Measurements from ENCODE around the gene ZNF750.

ZNF750 gene

GRCh38 chr17:82883419-82884031, 43.7 kb upstream of the ZNF750 start:
- no peak for TF ChIP-seq ZC3H10 (CRISPR knock-in tag; IDR thresholded peaks at IDR 0.05)
- no peak for TF ChIP-seq ESRRG (CRISPR knock-in tag; IDR thresholded peaks at IDR 0.05)
- TF ChIP-seq ARNTL (CRISPR knock-in tag; IDR thresholded peaks at IDR 0.05; ENCODE audit: borderline replicate concordance, low read depth), result no peak
- TF ChIP-seq TSHZ2 (CRISPR knock-in tag; IDR thresholded peaks at IDR 0.05), result no peak
- no peak for TF ChIP-seq ZFP30 (CRISPR knock-in tag; IDR thresholded peaks at IDR 0.05)
- no peak for TF ChIP-seq TCF4 (CRISPR knock-in tag; IDR thresholded peaks at IDR 0.05; ENCODE audit: borderline replicate concordance)
- TF ChIP-seq SNAI2 (CRISPR knock-in tag; IDR thresholded peaks at IDR 0.05), result no peak
- TF ChIP-seq GLIS3 (CRISPR knock-in tag; IDR thresholded peaks at IDR 0.05), result no peak
- TF ChIP-seq TOX (CRISPR knock-in tag; IDR thresholded peaks at IDR 0.05; ENCODE audit: borderline replicate concordance), result no peak
- TF ChIP-seq, protein P1, sequence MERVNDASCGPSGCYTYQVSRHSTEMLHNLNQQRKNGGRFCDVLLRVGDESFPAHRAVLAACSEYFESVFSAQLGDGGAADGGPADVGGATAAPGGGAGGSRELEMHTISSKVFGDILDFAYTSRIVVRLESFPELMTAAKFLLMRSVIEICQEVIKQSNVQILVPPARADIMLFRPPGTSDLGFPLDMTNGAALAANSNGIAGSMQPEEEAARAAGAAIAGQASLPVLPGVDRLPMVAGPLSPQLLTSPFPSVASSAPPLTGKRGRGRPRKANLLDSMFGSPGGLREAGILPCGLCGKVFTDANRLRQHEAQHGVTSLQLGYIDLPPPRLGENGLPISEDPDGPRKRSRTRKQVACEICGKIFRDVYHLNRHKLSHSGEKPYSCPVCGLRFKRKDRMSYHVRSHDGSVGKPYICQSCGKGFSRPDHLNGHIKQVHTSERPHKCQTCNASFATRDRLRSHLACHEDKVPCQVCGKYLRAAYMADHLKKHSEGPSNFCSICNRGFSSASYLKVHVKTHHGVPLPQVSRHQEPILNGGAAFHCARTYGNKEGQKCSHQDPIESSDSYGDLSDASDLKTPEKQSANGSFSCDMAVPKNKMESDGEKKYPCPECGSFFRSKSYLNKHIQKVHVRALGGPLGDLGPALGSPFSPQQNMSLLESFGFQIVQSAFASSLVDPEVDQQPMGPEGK (CRISPR knock-in tag; IDR thresholded peaks at IDR 0.05; ENCODE audit: borderline replicate concordance), result no peak
- TF ChIP-seq ZFP3 (CRISPR knock-in tag; IDR thresholded peaks at IDR 0.05), result no peak
- no peak for TF ChIP-seq ZNF70 (CRISPR knock-in tag; IDR thresholded peaks at IDR 0.05)
- TF ChIP-seq ZNF565 (CRISPR knock-in tag; conservative IDR thresholded peaks at IDR 0.05; ENCODE audit: low read depth), result no peak
- TF ChIP-seq, protein P2, sequence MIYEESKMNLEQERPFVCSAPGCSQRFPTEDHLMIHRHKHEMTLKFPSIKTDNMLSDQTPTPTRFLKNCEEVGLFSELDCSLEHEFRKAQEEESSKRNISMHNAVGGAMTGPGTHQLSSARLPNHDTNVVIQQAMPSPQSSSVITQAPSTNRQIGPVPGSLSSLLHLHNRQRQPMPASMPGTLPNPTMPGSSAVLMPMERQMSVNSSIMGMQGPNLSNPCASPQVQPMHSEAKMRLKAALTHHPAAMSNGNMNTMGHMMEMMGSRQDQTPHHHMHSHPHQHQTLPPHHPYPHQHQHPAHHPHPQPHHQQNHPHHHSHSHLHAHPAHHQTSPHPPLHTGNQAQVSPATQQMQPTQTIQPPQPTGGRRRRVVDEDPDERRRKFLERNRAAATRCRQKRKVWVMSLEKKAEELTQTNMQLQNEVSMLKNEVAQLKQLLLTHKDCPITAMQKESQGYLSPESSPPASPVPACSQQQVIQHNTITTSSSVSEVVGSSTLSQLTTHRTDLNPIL (CRISPR knock-in tag; IDR thresholded peaks at IDR 0.05; ENCODE audit: low read depth), result no peak
- TF ChIP-seq BACH2 (CRISPR knock-in tag; IDR thresholded peaks at IDR 0.05; ENCODE audit: borderline replicate concordance), result no peak
- TF ChIP-seq RARB (CRISPR knock-in tag; IDR thresholded peaks at IDR 0.05), result no peak
- ATAC-seq, result no peak

GRCh38 chr17:82882715-82883418, 43.0 kb upstream of the ZNF750 start:
- TF ChIP-seq ZNF565 (CRISPR knock-in tag; conservative IDR thresholded peaks at IDR 0.05; ENCODE audit: low read depth) (no peak), TCF4 (CRISPR knock-in tag; IDR thresholded peaks at IDR 0.05; ENCODE audit: borderline replicate concordance) (no peak), TSHZ2 (CRISPR knock-in tag; IDR thresholded peaks at IDR 0.05) (no peak)
- no peak for ATAC-seq

DNA sequence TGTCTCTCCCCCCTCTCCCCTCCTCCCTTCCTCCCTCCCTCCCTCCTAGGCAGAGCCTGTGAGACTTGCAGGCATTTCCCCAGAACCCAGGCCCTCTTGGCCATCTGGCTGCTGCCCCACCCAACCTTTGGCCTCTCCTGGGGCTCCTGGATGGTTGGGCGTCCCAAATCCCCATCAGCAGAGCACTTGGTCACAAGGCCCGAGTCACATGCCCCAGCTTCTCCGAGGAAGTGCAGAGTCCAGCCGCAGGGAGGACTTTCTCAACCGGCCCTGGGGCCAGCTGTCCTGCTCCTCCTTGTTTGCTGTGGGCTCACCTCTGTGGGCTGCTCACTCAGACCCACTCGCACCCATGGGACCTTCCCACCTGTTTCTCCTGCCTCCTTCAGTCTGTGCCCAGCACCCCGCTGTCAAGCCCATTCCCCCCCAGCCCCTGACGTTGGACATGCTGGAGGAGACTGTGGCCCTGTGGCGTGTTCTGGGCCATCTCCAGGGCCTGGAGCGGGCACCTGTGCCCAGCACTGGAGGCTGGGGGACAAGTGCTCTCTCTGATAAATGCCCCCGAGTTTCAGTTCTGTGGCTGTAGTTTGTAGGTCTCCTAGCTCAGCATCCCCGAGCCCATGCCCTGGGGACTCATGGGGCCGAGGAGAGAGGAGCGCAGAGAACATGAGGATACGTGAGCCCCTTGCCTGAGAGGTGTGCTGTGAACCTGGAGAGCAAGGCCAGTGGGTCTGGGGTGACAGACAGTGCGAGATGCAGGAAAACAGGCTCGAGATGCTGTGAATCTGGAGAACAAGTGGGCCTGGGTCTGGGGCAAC, 42.3 kb upstream of the ZNF750 start:
- no peak for ATAC-seq
- TF ChIP-seq ZNF70 (CRISPR knock-in tag; IDR thresholded peaks at IDR 0.05), result no peak
- no peak for TF ChIP-seq ZNF8 (CRISPR knock-in tag; IDR thresholded peaks at IDR 0.05)
- TF ChIP-seq GLIS3 (CRISPR knock-in tag; IDR thresholded peaks at IDR 0.05), result no peak
- no peak for TF ChIP-seq ZC3H10 (CRISPR knock-in tag; IDR thresholded peaks at IDR 0.05)
- no peak for TF ChIP-seq PPARA (CRISPR knock-in tag; IDR thresholded peaks at IDR 0.05; ENCODE audit: borderline replicate concordance)
- TF ChIP-seq TCF4 (CRISPR knock-in tag; IDR thresholded peaks at IDR 0.05; ENCODE audit: borderline replicate concordance), result no peak
- TF ChIP-seq OSR1 (CRISPR knock-in tag; IDR thresholded peaks at IDR 0.05), result no peak
- TF ChIP-seq SNAI2 (CRISPR knock-in tag; IDR thresholded peaks at IDR 0.05), result no peak
- TF ChIP-seq, protein P2 (CRISPR knock-in tag; IDR thresholded peaks at IDR 0.05; ENCODE audit: low read depth), result no peak
- TF ChIP-seq, protein P3, sequence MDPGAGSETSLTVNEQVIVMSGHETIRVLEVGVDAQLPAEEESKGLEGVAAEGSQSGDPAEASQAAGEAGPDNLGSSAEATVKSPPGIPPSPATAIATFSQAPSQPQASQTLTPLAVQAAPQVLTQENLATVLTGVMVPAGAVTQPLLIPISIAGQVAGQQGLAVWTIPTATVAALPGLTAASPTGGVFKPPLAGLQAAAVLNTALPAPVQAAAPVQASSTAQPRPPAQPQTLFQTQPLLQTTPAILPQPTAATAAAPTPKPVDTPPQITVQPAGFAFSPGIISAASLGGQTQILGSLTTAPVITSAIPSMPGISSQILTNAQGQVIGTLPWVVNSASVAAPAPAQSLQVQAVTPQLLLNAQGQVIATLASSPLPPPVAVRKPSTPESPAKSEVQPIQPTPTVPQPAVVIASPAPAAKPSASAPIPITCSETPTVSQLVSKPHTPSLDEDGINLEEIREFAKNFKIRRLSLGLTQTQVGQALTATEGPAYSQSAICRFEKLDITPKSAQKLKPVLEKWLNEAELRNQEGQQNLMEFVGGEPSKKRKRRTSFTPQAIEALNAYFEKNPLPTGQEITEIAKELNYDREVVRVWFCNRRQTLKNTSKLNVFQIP (CRISPR knock-in tag; IDR thresholded peaks at IDR 0.05; ENCODE audit: borderline replicate concordance, low read depth), result no peak
- TF ChIP-seq CSRNP3 (CRISPR knock-in tag; IDR thresholded peaks at IDR 0.05), result no peak
